ENCODE measurements around the gene RAMP2. TPM values are rescaled to one million over a fixed set of nuclear protein-coding genes. Genes with fewer than 3 reads are reported as not detected.

RAMP2 gene
- total RNA-seq, 2 donors from 2014 or later: 3.1 to 7.6 TPM

- H3K27ac ChIP-seq: no peak overlapping the region
- no peaks in the 10 kb centered on the region for H3K27me3 ChIP-seq
- H3K9me3 ChIP-seq: no peaks in the 10 kb centered on the region
- WGBS, 2 donors: 59 to 77% methylated on average over 4 of the region's 4 CpGs
- TF ChIP-seq, protein P1, sequence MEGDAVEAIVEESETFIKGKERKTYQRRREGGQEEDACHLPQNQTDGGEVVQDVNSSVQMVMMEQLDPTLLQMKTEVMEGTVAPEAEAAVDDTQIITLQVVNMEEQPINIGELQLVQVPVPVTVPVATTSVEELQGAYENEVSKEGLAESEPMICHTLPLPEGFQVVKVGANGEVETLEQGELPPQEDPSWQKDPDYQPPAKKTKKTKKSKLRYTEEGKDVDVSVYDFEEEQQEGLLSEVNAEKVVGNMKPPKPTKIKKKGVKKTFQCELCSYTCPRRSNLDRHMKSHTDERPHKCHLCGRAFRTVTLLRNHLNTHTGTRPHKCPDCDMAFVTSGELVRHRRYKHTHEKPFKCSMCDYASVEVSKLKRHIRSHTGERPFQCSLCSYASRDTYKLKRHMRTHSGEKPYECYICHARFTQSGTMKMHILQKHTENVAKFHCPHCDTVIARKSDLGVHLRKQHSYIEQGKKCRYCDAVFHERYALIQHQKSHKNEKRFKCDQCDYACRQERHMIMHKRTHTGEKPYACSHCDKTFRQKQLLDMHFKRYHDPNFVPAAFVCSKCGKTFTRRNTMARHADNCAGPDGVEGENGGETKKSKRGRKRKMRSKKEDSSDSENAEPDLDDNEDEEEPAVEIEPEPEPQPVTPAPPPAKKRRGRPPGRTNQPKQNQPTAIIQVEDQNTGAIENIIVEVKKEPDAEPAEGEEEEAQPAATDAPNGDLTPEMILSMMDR (IDR thresholded peaks at IDR 0.05): no peak
- TF ChIP-seq POLR2A (IDR thresholded peaks at IDR 0.05): no peak
- DNase-seq: no peak
- no peak overlapping the region for H3K4me3 ChIP-seq
- no peak for ATAC-seq
- intact Hi-C loops (cut with DNase I): no loop called here
- no peaks in the 10 kb centered on the region for H3K36me3 ChIP-seq (replicated peaks in 1 of 2; ENCODE audit: insufficient read depth in 1 of 2, low read depth in 2 of 2)
- peaks cover 39% of the 10 kb centered on the region for H3K4me1 ChIP-seq
Observed at GRCh38 chr17:42795061-42795460, 34.0 kb downstream of the RAMP2 start.

GRCh38 chr17:42795465-42795864 lies 34.4 kb downstream of the RAMP2 start:
- H3K9me3 ChIP-seq: no peaks in the 10 kb centered on the region
- ATAC-seq (no peak), DNase-seq (no peak)
- H3K4me1 ChIP-seq: peaks cover 39% of the 10 kb centered on the region
- intact Hi-C loops (cut with DNase I): no loop called here
- H3K27ac ChIP-seq: no peak overlapping the region
- TF ChIP-seq, protein P1 (IDR thresholded peaks at IDR 0.05): no peak
- TF ChIP-seq POLR2A (IDR thresholded peaks at IDR 0.05): no peak
- H3K36me3 ChIP-seq (replicated peaks in 1 of 2; ENCODE audit: insufficient read depth in 1 of 2, low read depth in 2 of 2): no peaks in the 10 kb centered on the region
- H3K27me3 ChIP-seq: no peaks in the 10 kb centered on the region
- H3K4me3 ChIP-seq: no peak overlapping the region
- 83 to 95% methylated on average over 10 of the region's 10 CpGs for WGBS, 2 donors

DNA sequence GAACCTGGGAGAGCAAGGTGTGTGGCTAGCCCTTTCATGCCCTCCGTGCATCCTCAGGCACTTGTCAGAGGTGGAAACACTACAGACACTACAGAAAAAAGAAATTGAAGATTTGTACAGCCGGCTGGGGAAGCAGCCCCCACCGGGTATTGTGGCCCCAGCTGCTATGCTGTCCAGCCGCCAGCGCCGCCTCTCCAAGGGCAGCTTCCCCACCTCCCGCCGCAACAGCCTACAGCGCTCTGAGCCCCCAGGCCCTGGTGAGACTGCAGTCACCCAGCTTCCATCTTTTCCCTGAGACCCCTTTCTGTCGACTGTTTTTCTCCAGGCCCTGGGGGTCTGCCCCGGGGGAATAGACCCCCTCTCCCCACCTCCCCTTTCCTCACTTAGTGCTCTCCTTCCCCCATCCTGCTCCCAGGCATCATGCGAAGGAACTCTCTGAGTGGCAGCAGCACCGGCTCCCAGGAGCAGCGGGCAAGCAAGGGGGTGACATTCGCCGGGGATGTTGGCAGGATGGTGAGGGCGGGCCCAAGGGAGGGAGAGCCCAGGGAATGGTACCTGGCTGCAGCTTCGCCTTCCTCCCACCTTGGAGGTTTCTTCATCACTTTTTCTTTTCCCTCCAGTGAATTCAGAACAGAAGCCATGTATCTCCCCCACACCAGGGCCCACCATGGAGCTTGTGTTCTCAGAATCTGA lies 35.2 kb downstream of the RAMP2 start:
- no peak for DNase-seq

GRCh38 chr17:42797067-42798007 lies 36.3 kb downstream of the RAMP2 start:
- WGBS, 2 donors: 18 to 29% methylated on average over 9 to 10 of the region's 10 CpGs
- TF ChIP-seq POLR2A (IDR thresholded peaks at IDR 0.05): peak; percentile 32 to 95 (median 90)
- TF ChIP-seq, protein P1 (IDR thresholded peaks at IDR 0.05): no peak
- Histone ChIP-seq H3K9me3 (no peaks in the 10 kb centered on the region), H3K4me1 (peaks cover 39% of the 10 kb centered on the region), H3K27me3 (no peaks in the 10 kb centered on the region), H3K4me3 (peak overlapping the region; percentile 68 to 87), H3K27ac (peak overlapping the region; percentile 87 to 94 (median 90)), H3K36me3 (replicated peaks in 1 of 2; ENCODE audit: insufficient read depth in 1 of 2, low read depth in 2 of 2) (no peaks in the 10 kb centered on the region)
- ATAC-seq: peak; percentile 78
- peak; percentile 67 to 85 (median 76) for DNase-seq
- intact Hi-C loops (cut with DNase I): no loop called here

More for the DNA sequence above, 35.2 kb downstream of the RAMP2 start:
- no peak for ATAC-seq
- no peaks in the 10 kb centered on the region for H3K9me3 ChIP-seq
- H3K27ac ChIP-seq: peak overlapping the region in 3 of 4 donors; percentile 88 to 94 (median 91)
- TF ChIP-seq, protein P1 (IDR thresholded peaks at IDR 0.05): no peak
- H3K4me1 ChIP-seq: peaks cover 39% of the 10 kb centered on the region
- H3K4me3 ChIP-seq: no peak overlapping the region
- no peaks in the 10 kb centered on the region for H3K27me3 ChIP-seq
- WGBS, 2 donors: 79% methylated on average over 16 to 18 of the region's 18 CpGs
- H3K36me3 ChIP-seq (replicated peaks in 1 of 2; ENCODE audit: insufficient read depth in 1 of 2, low read depth in 2 of 2): no peaks in the 10 kb centered on the region
- intact Hi-C loops (cut with DNase I): no loop called here
